HG03103 (cell line): ENCODE results near the gene PATL2.
A peak's percentile ranks its signal among the peaks of the same experiment; 100 is the strongest.
"Not testable (repeated sequence)": the region's sequence is repeated elsewhere in the genome, so short reads cannot be mapped to it uniquely, and the experiment has no call there.

Experiments
- ATAC-seq: cut with Tn5 transposase; IDR thresholded peaks from one replicate; pipeline ENCODE4 v1.9.1; 2021; ENCODE audit warnings: low read depth; ENCODE audit not compliant: unreplicated experiment

The PATL2 gene

DNA sequence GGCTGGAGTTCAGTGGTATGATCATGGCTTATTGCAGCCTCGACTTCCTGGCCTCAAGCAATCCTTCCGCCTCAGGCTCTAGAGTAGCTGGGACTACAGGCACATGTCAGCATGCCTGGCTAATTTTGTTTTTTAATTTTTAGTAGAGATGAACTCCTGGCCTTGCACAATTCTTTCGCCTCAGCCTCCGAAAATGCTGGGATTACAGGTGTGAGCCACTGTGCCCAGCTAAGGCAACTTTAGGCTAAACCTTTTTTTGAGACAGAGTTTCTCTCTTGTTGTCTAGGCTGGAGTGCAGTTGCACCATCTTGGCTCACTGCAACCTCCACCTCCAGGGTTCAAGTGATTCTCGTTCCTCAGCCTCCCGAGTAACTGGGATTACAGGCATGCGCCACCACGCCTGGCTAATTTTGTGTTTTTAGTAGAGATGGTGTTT, 8.9 kb upstream of the PATL2 start:
- not testable (repeated sequence) for ATAC-seq

DNA sequence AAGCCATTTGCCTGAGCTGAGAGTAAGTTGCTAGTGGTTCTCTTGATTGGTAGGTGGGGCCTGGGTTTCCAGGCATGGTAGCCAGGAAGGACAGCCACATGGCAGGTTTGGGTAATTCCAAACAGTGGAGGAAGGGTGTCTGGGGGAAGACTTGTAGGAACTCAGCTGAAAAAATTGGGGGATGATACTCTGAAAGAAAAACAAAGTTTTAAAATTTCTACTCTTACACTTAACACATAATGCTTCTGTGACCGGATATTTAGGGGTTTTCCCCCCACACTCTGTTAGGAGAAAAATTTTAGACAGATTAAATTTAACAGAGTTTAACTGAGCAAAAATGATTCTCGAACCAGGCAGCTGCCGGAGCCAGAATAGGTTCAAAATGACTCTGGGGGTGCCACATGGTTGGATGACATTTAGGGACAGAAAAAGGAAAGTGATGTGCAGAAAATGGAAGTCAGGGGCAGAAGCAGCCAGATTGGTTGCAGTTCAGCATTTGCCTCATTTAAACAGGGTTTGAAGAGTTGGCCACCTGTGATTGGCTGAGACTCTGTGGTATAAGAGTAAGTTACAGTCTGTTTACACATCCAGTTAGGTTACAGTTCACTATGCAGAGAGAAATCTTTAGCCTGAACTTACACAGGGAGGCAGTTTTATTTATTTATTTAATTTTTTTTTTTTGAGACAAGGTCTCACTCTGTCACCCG, 8.3 kb upstream of the PATL2 start:
- ATAC-seq, result peak; percentile 46

DNA sequence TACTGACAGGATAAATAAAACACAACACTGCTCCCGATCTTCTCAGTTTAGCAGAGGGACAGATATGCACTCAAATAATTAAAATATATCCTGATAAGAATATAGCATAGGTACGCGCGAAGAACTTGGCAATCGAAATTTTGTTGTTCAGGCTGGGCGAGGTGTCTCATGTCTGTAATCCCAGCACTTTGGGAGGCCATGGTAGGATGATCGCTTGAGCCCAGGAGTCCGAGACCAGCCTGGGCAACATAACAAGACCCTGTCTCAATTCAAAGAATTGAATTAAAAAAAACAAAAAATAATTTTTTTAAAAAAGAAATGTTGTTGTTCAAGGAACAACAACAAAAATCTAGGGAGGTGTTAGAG, 7.8 kb upstream of the PATL2 start:
- no peak for ATAC-seq

DNA sequence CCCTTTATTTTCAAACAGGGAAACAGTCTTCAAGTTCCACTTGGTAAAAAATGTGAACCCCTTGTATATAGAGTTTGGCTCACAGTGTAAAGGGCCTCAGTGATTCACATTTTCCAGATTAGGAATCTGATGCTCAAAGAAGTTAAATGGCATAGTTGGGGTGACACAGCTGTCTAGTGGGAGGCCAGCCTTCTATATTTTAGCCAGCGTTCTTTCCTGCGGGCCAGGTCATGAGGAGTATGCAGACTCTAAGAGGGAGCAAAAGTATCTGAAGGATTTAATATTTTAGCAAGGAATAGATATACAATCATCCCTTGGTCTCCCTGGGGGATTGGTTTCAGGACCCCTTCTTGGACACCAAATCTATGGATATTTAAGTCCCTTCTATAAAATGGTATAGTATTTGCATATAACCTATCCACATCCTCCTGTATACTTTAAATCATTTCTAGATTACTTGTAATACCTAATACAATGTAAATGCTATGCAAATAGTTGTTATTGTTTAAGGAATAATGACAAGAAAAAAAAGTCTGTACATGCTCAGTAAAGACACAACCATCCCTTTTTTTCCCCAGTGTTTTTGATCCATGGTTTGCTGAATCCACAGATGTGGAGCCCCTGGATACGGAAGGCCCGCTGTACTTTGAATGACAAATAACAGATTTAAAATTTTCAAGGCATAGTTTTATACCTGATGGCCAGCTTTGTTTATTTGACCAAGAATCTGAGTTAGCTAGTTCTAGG, 7.2 kb upstream of the PATL2 start:
- no peak for ATAC-seq

DNA sequence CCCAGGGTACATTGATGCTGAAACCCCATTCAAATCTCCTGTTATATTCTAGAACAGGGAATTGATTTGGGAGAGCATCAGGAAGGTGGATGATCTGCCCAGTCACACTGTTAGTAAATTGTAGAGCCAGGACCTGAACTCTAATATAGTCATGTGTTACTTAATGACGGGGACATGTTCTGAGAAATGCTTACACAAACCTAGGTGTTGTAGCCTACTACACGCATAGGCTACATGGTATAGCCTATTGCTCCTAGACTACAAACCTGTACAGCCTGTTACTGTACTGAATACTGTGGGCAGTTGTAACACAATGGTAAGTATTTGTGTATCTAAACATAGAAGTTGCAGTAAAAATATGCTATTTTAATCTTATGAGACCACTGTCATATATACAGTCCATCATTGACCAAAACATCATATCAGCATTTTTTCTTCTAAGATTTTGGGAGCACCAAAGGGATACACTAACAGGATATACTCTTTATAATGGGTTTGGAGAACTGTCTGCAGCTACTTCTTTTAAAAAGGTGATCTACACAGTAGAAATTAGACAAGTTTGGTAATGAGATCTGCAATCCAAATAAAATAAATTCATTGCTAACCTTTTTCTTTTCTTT, 6.0 kb upstream of the PATL2 start:
- no peak for ATAC-seq

DNA sequence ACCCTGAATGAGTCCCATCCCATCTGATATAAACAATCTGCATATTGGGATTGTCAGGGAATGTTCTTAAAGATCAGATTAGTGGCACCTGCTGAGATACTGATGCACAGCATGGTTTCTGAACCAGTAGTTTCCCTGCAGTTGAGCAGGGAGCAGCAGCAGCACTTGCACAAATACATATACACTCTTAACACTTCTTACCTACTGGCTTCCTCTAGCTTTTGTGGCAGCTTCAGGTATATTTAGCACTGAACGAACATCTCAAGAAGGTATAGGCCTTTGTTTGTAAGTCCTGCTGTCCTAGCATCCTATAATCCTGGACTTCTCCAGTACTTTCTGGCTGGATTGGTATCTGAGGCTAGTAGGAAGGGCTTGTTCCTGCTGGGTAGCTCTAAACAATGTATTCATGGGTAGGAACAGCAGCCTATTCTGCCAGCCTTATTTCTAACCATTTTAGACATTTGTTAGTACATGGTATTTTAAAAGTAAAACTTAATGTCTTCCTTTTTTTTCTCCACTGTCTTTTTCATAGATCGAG, 4.7 kb upstream of the PATL2 start:
- ATAC-seq, result no peak

DNA sequence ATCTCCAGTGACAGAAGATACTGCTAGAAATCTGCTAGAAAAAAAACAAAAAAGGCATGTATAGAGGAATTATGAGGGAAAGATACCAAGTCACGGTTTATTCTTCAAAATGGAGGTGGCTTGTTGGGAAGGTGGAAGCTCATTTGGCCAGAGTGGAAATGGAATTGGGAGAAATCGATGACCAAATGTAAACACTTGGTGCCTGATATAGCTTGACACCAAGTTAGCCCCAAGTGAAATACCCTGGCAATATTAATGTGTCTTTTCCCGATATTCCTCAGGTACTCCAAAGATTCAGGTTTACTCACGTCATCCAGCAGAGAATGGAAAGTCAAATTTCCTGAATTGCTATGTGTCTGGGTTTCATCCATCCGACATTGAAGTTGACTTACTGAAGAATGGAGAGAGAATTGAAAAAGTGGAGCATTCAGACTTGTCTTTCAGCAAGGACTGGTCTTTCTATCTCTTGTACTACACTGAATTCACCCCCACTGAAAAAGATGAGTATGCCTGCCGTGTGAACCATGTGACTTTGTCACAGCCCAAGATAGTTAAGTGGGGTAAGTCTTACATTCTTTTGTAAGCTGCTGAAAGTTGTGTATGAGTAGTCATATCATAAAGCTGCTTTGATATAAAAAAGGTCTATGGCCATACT, 4.1 kb upstream of the PATL2 start:
- ATAC-seq, result no peak

DNA sequence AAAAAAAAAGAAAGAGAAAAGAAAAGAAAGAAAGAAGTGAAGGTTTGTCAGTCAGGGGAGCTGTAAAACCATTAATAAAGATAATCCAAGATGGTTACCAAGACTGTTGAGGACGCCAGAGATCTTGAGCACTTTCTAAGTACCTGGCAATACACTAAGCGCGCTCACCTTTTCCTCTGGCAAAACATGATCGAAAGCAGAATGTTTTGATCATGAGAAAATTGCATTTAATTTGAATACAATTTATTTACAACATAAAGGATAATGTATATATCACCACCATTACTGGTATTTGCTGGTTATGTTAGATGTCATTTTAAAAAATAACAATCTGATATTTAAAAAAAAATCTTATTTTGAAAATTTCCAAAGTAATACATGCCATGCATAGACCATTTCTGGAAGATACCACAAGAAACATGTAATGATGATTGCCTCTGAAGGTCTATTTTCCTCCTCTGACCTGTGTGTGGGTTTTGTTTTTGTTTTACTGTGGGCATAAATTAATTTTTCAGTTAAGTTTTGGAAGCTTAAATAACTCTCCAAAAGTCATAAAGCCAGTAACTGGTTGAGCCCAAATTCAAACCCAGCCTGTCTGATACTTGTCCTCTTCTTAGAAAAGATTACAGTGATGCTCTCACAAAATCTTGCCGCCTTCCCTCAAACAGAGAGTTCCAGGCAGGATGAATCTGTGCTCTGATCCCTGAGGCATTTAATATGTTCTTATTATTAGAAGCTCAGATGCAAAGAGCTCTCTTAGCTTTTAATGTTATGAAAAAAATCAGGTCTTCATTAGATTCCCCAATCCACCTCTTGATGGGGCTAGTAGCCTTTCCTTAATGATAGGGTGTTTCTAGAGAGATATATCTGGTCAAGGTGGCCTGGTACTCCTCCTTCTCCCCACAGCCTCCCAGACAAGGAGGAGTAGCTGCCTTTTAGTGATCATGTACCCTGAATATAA, 2.2 kb upstream of the PATL2 start:
- ATAC-seq, result no peak

DNA sequence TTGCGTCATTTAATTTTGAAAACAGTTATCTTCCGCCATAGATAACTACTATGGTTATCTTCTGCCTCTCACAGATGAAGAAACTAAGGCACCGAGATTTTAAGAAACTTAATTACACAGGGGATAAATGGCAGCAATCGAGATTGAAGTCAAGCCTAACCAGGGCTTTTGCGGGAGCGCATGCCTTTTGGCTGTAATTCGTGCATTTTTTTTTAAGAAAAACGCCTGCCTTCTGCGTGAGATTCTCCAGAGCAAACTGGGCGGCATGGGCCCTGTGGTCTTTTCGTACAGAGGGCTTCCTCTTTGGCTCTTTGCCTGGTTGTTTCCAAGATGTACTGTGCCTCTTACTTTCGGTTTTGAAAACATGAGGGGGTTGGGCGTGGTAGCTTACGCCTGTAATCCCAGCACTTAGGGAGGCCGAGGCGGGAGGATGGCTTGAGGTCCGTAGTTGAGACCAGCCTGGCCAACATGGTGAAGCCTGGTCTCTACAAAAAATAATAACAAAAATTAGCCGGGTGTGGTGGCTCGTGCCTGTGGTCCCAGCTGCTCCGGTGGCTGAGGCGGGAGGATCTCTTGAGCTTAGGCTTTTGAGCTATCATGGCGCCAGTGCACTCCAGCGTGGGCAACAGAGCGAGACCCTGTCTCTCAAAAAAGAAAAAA, 1.4 kb upstream of the PATL2 start:
- ATAC-seq, result no peak

DNA sequence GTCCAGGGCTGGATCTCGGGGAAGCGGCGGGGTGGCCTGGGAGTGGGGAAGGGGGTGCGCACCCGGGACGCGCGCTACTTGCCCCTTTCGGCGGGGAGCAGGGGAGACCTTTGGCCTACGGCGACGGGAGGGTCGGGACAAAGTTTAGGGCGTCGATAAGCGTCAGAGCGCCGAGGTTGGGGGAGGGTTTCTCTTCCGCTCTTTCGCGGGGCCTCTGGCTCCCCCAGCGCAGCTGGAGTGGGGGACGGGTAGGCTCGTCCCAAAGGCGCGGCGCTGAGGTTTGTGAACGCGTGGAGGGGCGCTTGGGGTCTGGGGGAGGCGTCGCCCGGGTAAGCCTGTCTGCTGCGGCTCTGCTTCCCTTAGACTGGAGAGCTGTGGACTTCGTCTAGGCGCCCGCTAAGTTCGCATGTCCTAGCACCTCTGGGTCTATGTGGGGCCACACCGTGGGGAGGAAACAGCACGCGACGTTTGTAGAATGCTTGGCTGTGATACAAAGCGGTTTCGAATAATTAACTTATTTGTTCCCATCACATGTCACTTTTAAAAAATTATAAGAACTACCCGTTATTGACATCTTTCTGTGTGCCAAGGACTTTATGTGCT, 721 bp upstream of the PATL2 start:
- ATAC-seq, result no peak

DNA sequence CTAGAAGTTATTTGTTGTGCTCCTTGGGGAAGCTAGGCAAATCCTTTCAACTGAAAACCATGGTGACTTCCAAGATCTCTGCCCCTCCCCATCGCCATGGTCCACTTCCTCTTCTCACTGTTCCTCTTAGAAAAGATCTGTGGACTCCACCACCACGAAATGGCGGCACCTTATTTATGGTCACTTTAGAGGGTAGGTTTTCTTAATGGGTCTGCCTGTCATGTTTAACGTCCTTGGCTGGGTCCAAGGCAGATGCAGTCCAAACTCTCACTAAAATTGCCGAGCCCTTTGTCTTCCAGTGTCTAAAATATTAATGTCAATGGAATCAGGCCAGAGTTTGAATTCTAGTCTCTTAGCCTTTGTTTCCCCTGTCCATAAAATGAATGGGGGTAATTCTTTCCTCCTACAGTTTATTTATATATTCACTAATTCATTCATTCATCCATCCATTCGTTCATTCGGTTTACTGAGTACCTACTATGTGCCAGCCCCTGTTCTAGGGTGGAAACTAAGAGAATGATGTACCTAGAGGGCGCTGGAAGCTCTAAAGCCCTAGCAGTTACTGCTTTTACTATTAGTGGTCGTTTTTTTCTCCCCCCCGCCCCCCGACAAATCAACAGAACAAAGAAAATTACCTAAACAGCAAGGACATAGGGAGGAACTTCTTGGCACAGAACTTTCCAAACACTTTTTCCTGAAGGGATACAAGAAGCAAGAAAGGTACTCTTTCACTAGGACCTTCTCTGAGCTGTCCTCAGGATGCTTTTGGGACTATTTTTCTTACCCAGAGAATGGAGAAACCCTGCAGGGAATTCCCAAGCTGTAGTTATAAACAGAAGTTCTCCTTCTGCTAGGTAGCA, 657 bp downstream of the PATL2 start:
- no peak for ATAC-seq

DNA sequence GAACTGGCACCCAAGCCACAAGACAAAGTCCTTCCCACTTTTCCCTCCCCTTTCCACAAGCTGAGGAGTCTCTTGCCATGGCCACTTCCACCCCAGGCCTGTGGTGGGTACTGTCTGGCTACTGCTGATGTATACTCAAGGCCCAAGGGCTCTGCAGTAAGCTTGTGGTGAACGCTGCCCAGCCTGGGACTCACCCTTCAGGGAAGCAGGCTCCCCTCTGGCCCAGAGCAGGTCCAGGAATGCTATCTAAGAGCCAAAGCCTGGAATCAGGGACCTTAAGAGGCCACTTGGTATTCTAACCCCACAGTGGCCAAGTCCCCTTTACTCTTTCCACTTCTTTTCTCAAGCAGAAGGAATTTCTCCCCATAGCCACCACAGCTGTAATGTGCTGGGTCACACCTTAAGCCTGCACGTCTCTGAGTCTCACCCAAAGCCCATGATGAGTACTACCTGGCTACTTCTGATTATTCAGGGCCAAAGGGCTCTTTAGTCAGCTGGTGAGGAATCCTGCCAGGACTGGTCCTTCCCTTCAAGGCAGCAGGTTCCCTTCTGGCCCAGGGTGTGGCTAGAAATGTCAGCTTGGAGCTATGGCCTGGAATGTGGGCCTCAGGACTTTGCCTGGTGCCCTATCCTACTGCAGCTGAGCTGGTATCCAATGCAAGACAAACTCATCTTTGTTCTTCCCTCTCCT, 4.0 kb downstream of the PATL2 start:
- ATAC-seq, result no peak

DNA sequence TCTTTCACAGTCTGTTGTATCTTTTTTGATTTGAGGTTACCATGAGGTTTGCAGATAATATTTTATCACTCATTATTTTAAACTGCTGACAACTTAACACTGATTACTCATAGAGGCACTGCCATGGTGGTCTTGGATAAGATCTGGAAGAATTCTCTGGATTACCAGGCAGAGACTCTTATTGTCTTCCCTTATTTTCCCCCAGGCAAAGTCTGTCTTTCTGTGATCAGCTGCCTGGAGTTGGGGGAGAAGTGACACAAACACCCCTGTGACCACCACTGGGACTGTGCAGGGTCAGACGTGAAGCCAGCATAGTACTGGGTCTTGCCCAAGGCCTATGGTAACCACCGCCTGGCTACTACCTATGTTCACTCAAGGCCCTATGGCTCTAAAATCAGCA, 4.7 kb downstream of the PATL2 start:
- ATAC-seq, result no peak

DNA sequence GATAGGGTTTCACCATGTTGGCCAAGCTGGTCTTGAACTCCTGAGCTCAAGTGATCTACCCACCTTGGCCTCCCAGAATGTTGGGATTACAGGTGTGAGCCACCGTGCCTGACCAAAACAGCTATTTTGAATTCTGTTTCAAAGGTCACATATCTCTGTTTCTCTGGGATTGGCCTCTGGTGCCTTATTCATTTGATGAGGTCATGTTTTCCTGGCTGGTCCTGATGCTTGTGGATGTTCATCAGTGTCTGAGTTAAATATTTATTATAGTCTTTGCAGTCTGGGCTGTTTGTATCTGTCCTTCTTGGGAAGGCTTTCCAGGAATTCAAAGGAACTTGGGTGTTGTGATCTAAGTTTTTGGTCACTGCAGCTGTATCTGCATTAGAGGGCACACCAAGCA, 5.1 kb downstream of the PATL2 start:
- no peak for ATAC-seq

DNA sequence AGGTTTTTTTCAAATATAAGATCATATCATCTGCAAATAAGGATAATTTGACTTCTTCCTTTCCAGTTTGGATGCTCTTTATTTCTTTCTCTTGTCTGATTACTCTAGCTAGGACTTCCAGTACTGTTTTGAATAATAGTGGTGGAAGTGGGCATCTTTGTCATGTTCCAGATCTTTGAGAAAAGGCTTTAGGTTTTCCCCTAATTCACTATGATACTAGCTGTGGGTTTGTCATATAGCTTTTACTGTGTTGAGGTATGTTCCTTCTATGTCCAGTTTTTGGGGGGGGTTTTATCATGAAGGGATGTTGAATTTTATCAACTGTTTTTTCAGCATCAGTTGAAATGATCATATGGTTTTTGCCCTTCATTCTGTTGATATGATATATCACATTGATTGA, 10.4 kb downstream of the PATL2 start:
- ATAC-seq, result not testable (repeated sequence)

DNA sequence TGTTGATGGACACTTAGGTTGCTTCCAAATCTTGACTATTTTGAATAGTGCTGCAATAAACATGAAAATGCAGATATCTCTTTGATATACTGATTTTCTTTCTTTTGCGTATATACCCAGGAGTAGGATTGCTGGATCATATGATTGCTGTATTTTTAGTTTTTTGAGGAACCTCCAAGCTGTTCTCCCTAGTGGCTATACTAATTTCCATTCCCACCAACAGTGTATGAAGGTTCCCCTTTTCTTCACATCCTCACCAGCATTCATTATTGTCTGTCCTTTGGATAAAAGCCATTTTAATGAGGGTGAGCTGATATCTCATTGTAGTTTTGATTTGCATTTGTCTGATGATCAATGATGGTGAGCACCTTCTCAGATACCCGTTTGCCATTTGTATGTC, 12.5 kb downstream of the PATL2 start:
- ATAC-seq, result no peak

DNA sequence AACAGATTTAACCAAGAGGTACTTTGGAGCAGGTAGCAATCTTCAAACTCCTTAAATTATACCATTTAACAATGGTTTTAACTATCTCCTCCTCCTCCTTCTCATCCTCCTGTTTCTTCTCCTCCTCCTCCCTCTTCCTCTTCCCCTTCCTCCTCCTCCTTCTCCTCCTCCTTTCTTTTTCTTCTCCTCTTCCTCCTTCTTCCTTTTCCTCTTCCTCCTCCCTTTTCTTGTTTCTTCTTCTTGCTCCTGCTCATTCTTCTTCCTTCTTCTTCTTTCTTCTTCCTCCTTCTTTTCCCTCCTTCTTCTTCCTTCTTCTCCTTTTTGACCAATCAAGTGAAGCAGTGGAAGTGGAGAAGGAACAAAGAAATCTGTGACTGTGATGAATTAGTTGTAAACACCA, 14.1 kb downstream of the PATL2 start:
- no peak for ATAC-seq

DNA sequence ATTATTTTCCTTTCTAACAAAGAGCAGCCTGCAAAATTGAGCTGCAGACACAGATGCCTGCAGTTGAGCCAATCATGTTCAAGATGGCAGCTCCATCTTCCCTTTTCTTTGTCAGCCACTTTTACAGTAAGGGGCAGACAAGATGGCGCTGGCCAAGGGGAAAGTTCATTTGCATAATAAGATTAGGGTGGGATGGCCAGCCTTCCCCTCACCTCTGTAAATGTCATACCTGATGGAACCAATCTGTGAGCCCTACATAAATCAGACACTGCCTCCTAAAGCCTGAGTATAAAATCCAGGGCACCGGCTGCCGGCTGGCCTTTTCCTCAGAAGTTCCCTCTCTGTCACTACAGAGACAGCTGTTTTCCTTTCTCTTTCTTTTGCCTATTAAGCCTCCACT, 15.8 kb downstream of the PATL2 start:
- ATAC-seq, result no peak
